GM23338 (cell line): ENCODE data around the gene SPATA13. TPM values are rescaled to one million over a fixed set of nuclear protein-coding genes. Genes with fewer than 3 reads are reported as not detected.

ENCODE experiments used
- ATAC-seq: fragments of 200-7000 bp; cut with Tn5 transposase; 3 replicates; pipeline ENCODE4 v1.9.1; 2020
- DNase-seq: peaks from one replicate; pipeline ENCODE4 v3.0.0-alpha.2; 2015; ENCODE audit warnings: low spot score
- H2AFZ ChIP-seq: fragments of 200-600 bp; sonication (generic); 2 replicates; pipeline ENCODE4 v1.8.0; 2016; ENCODE audit warnings: antibody characterized with exemption, mild to moderate bottlenecking, moderate library complexity
- H3F3A ChIP-seq: fragments of 200-600 bp; sonication (generic); replicated peaks from 2 replicates; pipeline ENCODE4 v1.8.0; 2017; ENCODE audit warnings: antibody characterized with exemption, mixed run types, low read depth
- H3K27ac ChIP-seq: fragments of 200-600 bp; sonication (generic); 2 replicates; pipeline ENCODE4 v1.6.1; 2016; ENCODE audit warnings: low read depth
- H3K27me3 ChIP-seq: fragments of 200-600 bp; sonication (generic); 2 replicates; pipeline ENCODE4 v1.8.0; 2016; ENCODE audit warnings: mild to moderate bottlenecking, mixed run types, moderate library complexity; ENCODE audit not compliant: insufficient read depth
- H3K36me3 ChIP-seq: fragments of 200-600 bp; sonication (generic); 2 replicates; pipeline ENCODE4 v1.8.0; 2016; ENCODE audit warnings: mild to moderate bottlenecking; ENCODE audit not compliant: insufficient read depth
- H3K4me1 ChIP-seq: fragments of 200-600 bp; sonication (generic); 2 replicates; pipeline ENCODE4 v1.8.0; 2016; ENCODE audit warnings: mild to moderate bottlenecking, moderate library complexity; ENCODE audit not compliant: insufficient read depth
- H3K4me2 ChIP-seq: fragments of 200-600 bp; sonication (generic); 2 replicates; pipeline ENCODE4 v1.7.1; 2017; ENCODE audit warnings: mixed run types
- H3K4me3 ChIP-seq: fragments of 200-600 bp; sonication (generic); 2 replicates; pipeline ENCODE4 v1.6.1; 2016; ENCODE audit warnings: mixed run types
- H3K79me2 ChIP-seq: fragments of 200-600 bp; sonication (generic); replicated peaks from 2 replicates; pipeline ENCODE4 v1.8.0; 2017; ENCODE audit warnings: mild to moderate bottlenecking; ENCODE audit not compliant: insufficient read depth
- H3K9me2 ChIP-seq: fragments of 200-600 bp; sonication (generic); 2 replicates; pipeline ENCODE4 v1.8.0; 2017; ENCODE audit not compliant: insufficient read depth
- H4K20me1 ChIP-seq: fragments of 200-600 bp; sonication (generic); replicated peaks from 2 replicates; pipeline ENCODE4 v1.8.0; 2017; ENCODE audit warnings: mild to moderate bottlenecking; ENCODE audit not compliant: insufficient read depth
- H3K27ac Mint-ChIP-seq: 2 replicates; pipeline ENCODE4 v1.8.0; 2020; ENCODE audit warnings: inconsistent platforms, mild to moderate bottlenecking, moderate library complexity, mixed read lengths
- H3K27me3 Mint-ChIP-seq: 3 replicates; pipeline ENCODE4 v1.8.0; 2022; ENCODE audit warnings: low read depth, mild to moderate bottlenecking, moderate library complexity, mixed read lengths, inconsistent platforms; ENCODE audit not compliant: insufficient read depth, poor library complexity
- H3K36me3 Mint-ChIP-seq: 3 replicates; pipeline ENCODE4 v1.8.0; 2021; ENCODE audit warnings: low read depth, mild to moderate bottlenecking, inconsistent platforms, moderate library complexity, mixed read lengths
- H3K4me1 Mint-ChIP-seq: 3 replicates; pipeline ENCODE4 v1.8.0; 2020; ENCODE audit warnings: mild to moderate bottlenecking, inconsistent platforms, mixed read lengths
- H3K4me3 Mint-ChIP-seq: 3 replicates; pipeline ENCODE4 v1.8.0; 2021; ENCODE audit warnings: moderate library complexity, mild to moderate bottlenecking, inconsistent platforms, mixed read lengths
- H3K9me3 Mint-ChIP-seq: 3 replicates; pipeline ENCODE4 v1.8.0; 2020; ENCODE audit warnings: moderate library complexity, mild to moderate bottlenecking, inconsistent platforms, mixed read lengths
- CREB1 ChIP-seq: fragments of 250-450 bp; sonication (Bioruptor Pico); IDR thresholded peaks from 2 replicates; pipeline ENCODE4 v1.5.0; 2020; ENCODE audit warnings: low read depth, mild to moderate bottlenecking, moderate library complexity
- EZH2 ChIP-seq: fragments of 200-600 bp; sonication (generic); IDR thresholded peaks from one replicate; pipeline ENCODE4 v1.8.0; 2017; ENCODE audit warnings: antibody characterized with exemption, mild to moderate bottlenecking, low read depth; ENCODE audit not compliant: unreplicated experiment
- EZH2phosphoT487 ChIP-seq: fragments of 200-600 bp; sonication (generic); IDR thresholded peaks from one replicate; pipeline ENCODE4 v1.8.1; 2018; ENCODE audit warnings: antibody characterized with exemption; ENCODE audit not compliant: unreplicated experiment
- JUNB ChIP-seq: IDR thresholded peaks from one replicate; pipeline ENCODE4 v1.6.1; 2016; ENCODE audit warnings: antibody characterized with exemption; ENCODE audit not compliant: unreplicated experiment
- NANOG ChIP-seq: IDR thresholded peaks from 2 replicates; pipeline ENCODE4 v1.6.1; 2016; ENCODE audit warnings: antibody characterized with exemption, borderline replicate concordance
- POLR2AphosphoS5 ChIP-seq: IDR thresholded peaks from 2 replicates; pipeline ENCODE4 v1.6.1; 2016; ENCODE audit warnings: antibody characterized with exemption, low read depth
- STAT1 ChIP-seq: IDR thresholded peaks from one replicate; pipeline ENCODE4 v1.6.1; 2016; ENCODE audit warnings: antibody characterized with exemption; ENCODE audit not compliant: unreplicated experiment
- ZNF114 ChIP-seq: fragments of 250-450 bp; sonication (Bioruptor Pico); IDR thresholded peaks from 2 replicates; pipeline ENCODE4 v1.5.0; 2020; ENCODE audit warnings: mild to moderate bottlenecking, moderate library complexity
- ZNF331 ChIP-seq: fragments of 250-450 bp; sonication (Bioruptor Pico); IDR thresholded peaks from 2 replicates; pipeline ENCODE4 v1.5.0; 2020; ENCODE audit warnings: low read depth, mild to moderate bottlenecking, moderate library complexity
- polyA plus RNA-seq: library from polyadenylated mRNA; unstranded; fragments of >200 nt; fragmentation: Nextera tagmentation; extraction: Ambion mirVana; gene quantifications from 2 replicates; pipeline ENCODE4 v1.2.1, GENCODE V29; 2016
- total RNA-seq: library from RNA; depleted of rRNA; stranded (reverse); fragments of >200 nt; shearing (Covaris generic); gene quantifications from 2 replicates; pipeline ENCODE4 v1.2.3, GENCODE V29; 2014
- TF ChIP-seq, protein P1 (sequence below): IDR thresholded peaks from one replicate; pipeline ENCODE4 v1.6.1; 2018; ENCODE audit warnings: antibody characterized with exemption; ENCODE audit not compliant: unreplicated experiment
- TF ChIP-seq, protein P2 (sequence below), 2 experiments: fragments of 200-600 bp in 1 of 2; sonication (generic) in 1 of 2; conservative IDR thresholded peaks; 2 replicates each; pipeline versions ENCODE4 v1.5.1 to v1.6.1; 2016 to 2017; ENCODE audit warnings: antibody characterized with exemption in 2 of 2, low read depth in 2 of 2, mild to moderate bottlenecking in 2 of 2, moderate library complexity in 1 of 2
- TF ChIP-seq, protein P3 (sequence below): IDR thresholded peaks from 2 replicates; pipeline ENCODE4 v1.6.1; 2016; ENCODE audit warnings: antibody characterized with exemption

Gene SPATA13
- total and polyA plus RNA-seq, 2 experiments from 2014 or later, result 11.9 to 45.7 TPM

DNA sequence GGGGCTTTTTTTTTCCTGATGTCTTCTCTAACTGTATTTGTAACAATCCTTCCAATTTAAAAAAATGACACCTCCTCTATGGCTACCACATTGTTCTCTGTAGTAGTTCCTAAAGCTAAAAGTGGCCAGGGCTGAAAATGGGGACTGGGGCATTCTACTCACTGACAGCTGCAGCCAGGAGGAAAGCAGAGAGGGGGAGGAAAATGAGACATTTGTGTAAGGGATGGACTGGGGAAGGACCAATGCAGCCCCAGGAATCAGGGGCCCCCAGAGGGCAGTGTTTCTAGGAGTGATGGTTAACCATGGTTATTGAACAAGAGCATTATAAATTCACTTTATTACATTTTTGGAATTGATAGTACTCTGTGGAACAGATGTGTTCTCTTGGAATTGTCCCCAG lies 114.5 kb downstream of the SPATA13 start:
- no peaks in the 10 kb centered on the region for H3K9me3 Mint-ChIP-seq

DNA sequence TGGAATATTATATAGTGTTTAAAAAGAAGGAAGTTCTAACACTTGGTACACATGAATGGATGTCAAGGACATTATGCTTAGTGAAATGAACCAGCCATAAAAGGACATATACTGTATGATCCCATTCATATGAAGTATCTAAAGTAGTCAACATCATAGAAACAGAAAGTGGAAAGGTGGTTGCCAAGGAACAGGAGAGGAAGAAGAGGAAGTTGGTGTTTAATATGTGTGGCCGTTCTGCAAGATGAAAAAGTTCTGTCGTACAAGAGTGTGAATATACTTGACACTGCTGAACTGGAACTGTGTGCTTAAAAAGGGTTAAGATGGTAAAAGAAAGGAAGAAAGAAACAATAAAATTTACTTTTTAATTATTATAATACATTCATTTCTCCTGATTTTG lies 115.8 kb downstream of the SPATA13 start:
- Mint-ChIP-seq H3K27me3 (peaks cover 2% of the 10 kb centered on the region), H3K27ac (no peak overlapping the region), H3K36me3 (no peaks in the 10 kb centered on the region), H3K4me1 (peaks cover 4% of the 10 kb centered on the region), H3K4me3 (no peak overlapping the region), H3K9me3 (no peaks in the 10 kb centered on the region)
- Histone ChIP-seq H3K4me3 (no peak overlapping the region), H3K79me2 (0 out of 2 replicates have a peak, but pooled peaks cover 15% of the 10 kb centered on the region), H3F3A (no peaks in the 10 kb centered on the region), H2AFZ (no peak overlapping the region), H3K36me3 (no peaks in the 10 kb centered on the region), H4K20me1 (peaks cover under 1% of the 10 kb centered on the region; the same call in 1 of the 2 replicates), H3K4me1 (no peaks in the 10 kb centered on the region), H3K27me3 (no peaks in the 10 kb centered on the region), H3K4me2 (no peak overlapping the region), H3K27ac (no peak overlapping the region), H3K9me2 (no peaks in the 10 kb centered on the region)
- ATAC-seq, result no peak
- DNase-seq, result no peak
- no peak for TF ChIP-seq ZNF114 (CRISPR knock-in tag)
- no peak for TF ChIP-seq NANOG
- TF ChIP-seq CREB1 (CRISPR knock-in tag), result no peak
- no peak for TF ChIP-seq JUNB
- TF ChIP-seq, protein P1, sequence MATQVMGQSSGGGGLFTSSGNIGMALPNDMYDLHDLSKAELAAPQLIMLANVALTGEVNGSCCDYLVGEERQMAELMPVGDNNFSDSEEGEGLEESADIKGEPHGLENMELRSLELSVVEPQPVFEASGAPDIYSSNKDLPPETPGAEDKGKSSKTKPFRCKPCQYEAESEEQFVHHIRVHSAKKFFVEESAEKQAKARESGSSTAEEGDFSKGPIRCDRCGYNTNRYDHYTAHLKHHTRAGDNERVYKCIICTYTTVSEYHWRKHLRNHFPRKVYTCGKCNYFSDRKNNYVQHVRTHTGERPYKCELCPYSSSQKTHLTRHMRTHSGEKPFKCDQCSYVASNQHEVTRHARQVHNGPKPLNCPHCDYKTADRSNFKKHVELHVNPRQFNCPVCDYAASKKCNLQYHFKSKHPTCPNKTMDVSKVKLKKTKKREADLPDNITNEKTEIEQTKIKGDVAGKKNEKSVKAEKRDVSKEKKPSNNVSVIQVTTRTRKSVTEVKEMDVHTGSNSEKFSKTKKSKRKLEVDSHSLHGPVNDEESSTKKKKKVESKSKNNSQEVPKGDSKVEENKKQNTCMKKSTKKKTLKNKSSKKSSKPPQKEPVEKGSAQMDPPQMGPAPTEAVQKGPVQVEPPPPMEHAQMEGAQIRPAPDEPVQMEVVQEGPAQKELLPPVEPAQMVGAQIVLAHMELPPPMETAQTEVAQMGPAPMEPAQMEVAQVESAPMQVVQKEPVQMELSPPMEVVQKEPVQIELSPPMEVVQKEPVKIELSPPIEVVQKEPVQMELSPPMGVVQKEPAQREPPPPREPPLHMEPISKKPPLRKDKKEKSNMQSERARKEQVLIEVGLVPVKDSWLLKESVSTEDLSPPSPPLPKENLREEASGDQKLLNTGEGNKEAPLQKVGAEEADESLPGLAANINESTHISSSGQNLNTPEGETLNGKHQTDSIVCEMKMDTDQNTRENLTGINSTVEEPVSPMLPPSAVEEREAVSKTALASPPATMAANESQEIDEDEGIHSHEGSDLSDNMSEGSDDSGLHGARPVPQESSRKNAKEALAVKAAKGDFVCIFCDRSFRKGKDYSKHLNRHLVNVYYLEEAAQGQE, result no peak
- TF ChIP-seq EZH2phosphoT487, result no peak
- no peak for TF ChIP-seq STAT1
- no peak for TF ChIP-seq ZNF331 (CRISPR knock-in tag)
- no peak for TF ChIP-seq EZH2
- TF ChIP-seq, protein P2, sequence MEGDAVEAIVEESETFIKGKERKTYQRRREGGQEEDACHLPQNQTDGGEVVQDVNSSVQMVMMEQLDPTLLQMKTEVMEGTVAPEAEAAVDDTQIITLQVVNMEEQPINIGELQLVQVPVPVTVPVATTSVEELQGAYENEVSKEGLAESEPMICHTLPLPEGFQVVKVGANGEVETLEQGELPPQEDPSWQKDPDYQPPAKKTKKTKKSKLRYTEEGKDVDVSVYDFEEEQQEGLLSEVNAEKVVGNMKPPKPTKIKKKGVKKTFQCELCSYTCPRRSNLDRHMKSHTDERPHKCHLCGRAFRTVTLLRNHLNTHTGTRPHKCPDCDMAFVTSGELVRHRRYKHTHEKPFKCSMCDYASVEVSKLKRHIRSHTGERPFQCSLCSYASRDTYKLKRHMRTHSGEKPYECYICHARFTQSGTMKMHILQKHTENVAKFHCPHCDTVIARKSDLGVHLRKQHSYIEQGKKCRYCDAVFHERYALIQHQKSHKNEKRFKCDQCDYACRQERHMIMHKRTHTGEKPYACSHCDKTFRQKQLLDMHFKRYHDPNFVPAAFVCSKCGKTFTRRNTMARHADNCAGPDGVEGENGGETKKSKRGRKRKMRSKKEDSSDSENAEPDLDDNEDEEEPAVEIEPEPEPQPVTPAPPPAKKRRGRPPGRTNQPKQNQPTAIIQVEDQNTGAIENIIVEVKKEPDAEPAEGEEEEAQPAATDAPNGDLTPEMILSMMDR (conservative IDR thresholded peaks at IDR 0.05; ENCODE audit: low read depth in 2 of 2), result no peak
- no peak for TF ChIP-seq POLR2AphosphoS5

More for the DNA sequence above, 114.5 kb downstream of the SPATA13 start:
- no peak overlapping the region for H2AFZ ChIP-seq
- H3K27me3 ChIP-seq, result no peaks in the 10 kb centered on the region
- H3K36me3 ChIP-seq, result no peaks in the 10 kb centered on the region
- Mint-ChIP-seq H3K36me3 (no peaks in the 10 kb centered on the region), H3K27ac (no peak overlapping the region), H3K4me3 (no peak overlapping the region), H3K4me1 (peaks cover 12% of the 10 kb centered on the region), H3K27me3 (peaks cover 2% of the 10 kb centered on the region)
- no peaks in the 10 kb centered on the region for H3K9me2 ChIP-seq
- no peak for DNase-seq
- no peak overlapping the region for H3K27ac ChIP-seq
- H4K20me1 ChIP-seq, result peaks cover 4% of the 10 kb centered on the region; the same call in 1 of the 2 replicates
- H3K79me2 ChIP-seq, result peaks cover 18% of the 10 kb centered on the region; the same call in 1 of the 2 replicates
- TF ChIP-seq, protein P3, sequence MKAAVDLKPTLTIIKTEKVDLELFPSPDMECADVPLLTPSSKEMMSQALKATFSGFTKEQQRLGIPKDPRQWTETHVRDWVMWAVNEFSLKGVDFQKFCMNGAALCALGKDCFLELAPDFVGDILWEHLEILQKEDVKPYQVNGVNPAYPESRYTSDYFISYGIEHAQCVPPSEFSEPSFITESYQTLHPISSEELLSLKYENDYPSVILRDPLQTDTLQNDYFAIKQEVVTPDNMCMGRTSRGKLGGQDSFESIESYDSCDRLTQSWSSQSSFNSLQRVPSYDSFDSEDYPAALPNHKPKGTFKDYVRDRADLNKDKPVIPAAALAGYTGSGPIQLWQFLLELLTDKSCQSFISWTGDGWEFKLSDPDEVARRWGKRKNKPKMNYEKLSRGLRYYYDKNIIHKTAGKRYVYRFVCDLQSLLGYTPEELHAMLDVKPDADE, result no peak
- TF ChIP-seq EZH2 (no peak), JUNB (no peak), POLR2AphosphoS5 (no peak), CREB1 (CRISPR knock-in tag) (no peak)
- TF ChIP-seq, protein P2 (conservative IDR thresholded peaks at IDR 0.05; ENCODE audit: low read depth in 2 of 2), result no peak
- no peak overlapping the region for H3K4me3 ChIP-seq
- ATAC-seq, result no peak
- H3K4me1 ChIP-seq, result 0 out of 2 replicates have a peak, but pooled peaks cover 5% of the 10 kb centered on the region
- no peaks in the 10 kb centered on the region for H3F3A ChIP-seq
- no peak overlapping the region for H3K4me2 ChIP-seq
